NCI-H69 (cell line): ENCODE data around the gene QPCTL.
A peak's percentile ranks its signal among the peaks of the same experiment; 100 is the strongest.

Experiments
- DNase-seq: peaks from one replicate; lab custom pipeline; 2025; lab: John Stamatoyannopoulos, UW

The QPCTL gene

GRCh38 chr19:45692187-45693105, at the start of gene QPCTL:
QPCTL (plus strand) TSS chr19:45692666; CDS start chr19:45692704, 38 bp downstream.
- DNase-seq = peak; percentile 100

DNA sequence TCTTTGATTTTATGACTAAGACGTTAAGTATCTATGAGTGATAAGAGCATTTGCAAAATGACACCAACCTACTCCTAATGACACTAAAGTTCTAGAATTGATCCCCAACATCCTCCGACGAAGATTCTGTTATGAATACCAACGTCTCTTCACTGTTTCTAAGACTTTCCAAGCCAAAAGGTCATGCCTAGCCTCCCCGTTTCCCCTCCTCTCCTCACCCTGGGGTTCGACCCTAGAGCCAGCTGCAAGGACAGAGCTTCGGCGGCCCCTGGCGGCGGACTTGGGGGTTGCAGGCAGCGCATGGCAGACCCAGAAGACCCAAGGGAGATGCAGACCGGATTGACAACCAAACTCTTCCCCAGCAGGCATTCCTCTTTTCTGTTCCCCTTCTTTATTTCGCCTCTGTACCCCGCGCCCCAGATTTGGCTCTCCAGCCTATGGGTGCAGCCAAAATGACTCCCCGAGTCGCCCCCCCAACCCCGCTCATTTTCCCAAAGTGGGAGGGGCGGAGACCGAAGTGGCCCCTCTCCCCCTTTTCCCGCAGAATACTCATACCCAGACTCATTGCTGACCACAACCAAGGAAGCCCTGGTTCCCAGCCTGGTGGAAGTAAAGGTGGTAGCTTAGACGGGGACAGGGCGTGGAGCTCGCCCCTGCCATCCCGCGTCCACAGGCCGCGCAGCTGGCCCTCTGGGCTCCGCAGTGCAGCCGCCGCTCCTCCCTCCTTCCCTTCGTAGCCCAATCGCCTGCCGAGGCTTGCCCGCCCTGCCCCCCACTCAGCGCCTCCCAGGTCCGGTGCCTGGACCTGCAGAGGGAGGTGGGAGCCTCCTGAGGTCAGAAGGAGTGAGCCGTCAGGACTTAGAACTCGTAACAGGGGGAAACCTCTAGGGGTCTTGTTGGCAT, 49.2 kb upstream of the QPCTL start:
- DNase-seq = peak; percentile 86

- DNase-seq = peak; percentile 70
These were observed 48.3 kb upstream of the QPCTL start for GRCh38 chr19:45643927-45644771.

GRCh38 chr19:45645068-45645630, 47.3 kb upstream of the QPCTL start:
- DNase-seq = no peak

DNA sequence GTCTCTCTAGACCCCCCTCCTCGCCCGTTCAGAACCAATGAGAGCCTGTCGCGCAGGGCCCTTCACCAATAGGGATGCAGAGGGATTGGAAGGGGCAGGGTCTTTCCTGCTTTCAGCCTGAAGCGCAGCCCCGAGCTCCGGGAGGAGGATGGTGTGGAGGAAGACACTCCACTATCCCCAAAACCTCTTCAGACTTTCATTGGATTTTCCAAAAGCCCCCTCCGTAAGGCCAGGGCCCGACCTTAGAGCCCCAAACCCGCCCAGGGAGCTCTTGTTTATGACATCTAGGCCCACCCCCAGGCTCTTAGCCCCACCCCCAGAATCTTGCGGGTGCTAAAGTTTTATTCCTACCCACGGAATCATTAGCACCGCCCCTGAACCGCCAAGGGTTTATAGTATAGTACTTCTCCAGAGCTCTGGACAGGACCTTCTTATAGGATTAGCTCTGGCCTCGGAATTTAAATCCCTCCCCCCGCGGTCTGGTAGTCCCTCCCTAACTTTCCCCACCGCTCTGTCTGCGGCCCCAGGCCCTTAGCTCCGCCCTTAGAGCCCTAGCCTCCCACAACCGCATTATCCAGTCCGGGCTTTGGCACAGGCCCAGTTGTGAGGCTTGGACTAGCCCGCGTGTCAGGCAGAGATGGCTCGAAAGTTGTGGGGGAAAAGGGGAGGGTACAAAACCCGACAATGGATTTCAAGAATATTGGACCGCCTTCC, 46.7 kb upstream of the QPCTL start:
- peak; percentile 96 for DNase-seq

DNA sequence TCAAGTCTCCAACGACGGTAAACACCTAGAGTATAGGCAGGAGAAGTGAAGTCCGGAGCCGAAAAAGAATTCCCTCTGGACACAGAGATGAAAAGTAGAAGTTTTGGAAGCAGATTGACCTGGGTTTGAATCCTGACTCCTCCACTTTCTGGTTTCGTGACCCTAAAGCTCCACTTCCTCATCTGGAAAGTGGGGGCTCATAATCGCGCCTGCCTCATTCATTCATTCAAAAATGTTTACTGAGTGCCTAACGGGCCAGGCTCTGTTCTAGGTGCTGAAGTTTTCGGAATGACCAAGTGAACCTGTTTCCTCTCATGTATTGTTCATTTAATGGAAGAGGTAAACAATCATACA, 46.1 kb upstream of the QPCTL start:
- DNase-seq = no peak

GRCh38 chr19:45650722-45651121, 41.7 kb upstream of the QPCTL start:
- DNase-seq = no peak

GRCh38 chr19:45653634-45654033, 38.8 kb upstream of the QPCTL start:
- DNase-seq = peak; percentile 68

- DNase-seq = no peak
These were observed 37.4 kb upstream of the QPCTL start for GRCh38 chr19:45655073-45655472.

DNA sequence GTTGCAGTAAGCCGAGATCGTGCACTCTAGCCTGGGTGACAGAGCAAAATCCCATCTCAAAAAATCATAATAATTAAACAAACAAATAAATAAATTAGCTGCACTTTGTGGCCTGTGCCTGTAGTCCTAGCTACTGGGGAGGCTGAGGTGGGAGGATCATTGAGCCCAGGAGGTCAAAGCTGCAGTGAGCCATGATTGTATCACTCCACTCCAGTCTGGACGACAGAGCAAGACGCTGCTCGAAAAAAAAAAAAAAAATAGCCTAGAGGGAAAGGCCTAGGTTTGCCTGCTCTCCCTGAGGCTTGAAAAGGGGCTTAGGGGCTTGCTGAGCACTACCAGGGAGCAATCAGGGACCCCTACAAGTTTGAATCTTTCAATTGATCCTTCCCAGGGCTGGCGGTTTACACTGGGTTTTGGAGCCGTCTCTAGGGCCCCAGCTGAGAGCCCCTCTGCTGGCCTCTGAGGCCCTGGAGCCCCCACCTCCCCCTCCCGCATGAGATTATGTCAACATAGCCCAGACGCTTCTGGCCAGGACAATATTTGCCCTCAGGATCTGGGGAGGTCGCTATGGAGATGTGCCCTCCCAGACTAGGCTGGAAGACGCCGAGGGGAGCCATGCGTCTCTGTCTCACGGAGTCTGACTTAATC, 34.8 kb upstream of the QPCTL start:
- peak; percentile 92 for DNase-seq

GRCh38 chr19:45659096-45659729, 33.3 kb upstream of the QPCTL start:
- no peak for DNase-seq

DNA sequence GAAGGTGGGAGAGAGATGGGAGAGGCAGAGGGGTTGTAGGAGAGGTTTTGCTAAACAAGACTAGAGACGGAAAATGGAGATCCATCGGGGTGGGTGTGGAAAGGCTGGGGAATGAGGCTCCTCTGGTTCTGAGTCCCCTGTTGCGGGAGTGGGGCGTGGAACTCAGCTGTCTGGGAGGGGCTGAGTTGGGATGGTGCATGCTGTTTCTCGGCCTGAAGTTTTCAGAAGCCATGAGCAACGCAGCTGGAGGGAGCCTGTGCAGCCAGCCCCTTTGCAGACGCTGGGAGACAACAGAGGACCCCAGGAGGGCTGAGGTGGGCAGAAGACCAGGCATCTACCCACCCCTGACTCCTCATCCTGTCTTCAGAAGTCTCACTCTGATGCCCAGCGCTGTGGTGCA, 31.8 kb upstream of the QPCTL start:
- DNase-seq = no peak

DNA sequence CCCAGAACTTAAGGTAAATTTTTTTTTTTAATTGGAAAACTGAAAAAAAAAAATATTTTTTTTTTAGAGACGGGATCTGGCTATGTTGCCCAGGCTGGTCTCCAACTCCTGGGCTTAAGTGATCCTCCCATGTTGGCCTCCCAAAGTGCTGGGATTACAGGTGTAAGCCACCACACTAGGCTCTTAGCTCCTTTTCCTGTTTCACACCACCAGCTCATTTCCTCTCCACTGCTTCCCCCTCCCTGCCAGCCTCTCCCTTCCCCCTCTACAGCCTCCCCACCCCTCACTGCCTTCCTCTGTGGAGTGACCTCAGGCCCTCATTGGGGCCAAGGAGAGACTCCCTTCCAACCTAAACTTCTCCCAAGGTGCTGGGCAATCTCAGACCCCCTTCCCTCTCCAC, 28.7 kb upstream of the QPCTL start:
- no peak for DNase-seq

GRCh38 chr19:45664575-45664974, 27.9 kb upstream of the QPCTL start:
- DNase-seq = no peak

- DNase-seq = peak; percentile 67
These were observed 24.7 kb upstream of the QPCTL start, which contains the start of gene GIPR for GRCh38 chr19:45667620-45668341. GIPR (plus strand) TSS chr19:45668221; CDS start chr19:45669521, 1,300 bp downstream.

GRCh38 chr19:45668342-45668871, 24.1 kb upstream of the QPCTL start:
- DNase-seq = peak; percentile 63

- DNase-seq = peak; percentile 75
These were observed 21.6 kb upstream of the QPCTL start for GRCh38 chr19:45670670-45671453.

DNA sequence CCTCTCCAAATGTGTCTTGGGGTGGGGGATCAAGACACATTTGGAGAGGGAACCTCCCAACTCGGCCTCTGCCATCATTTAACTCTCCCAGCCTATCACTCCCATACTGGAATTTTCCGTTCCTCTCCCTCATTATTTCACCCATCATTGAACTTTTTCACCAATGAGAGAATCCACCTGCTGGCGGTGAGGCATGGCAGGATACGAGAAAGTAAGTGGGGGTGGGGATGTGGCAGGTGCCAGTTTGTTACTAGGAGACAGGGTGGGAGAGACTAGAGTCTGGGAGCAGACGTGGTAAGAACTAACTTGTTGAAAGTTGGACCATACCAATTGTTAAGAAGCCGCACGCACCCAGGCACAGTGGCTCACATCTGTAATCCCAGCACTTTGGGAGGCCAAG, 17.5 kb upstream of the QPCTL start:
- no peak for DNase-seq
